SK-N-SH (cell line): ENCODE data around the gene CCNY. TPM values are rescaled to one million over a fixed set of nuclear protein-coding genes. Genes with fewer than 3 reads are reported as not detected.

ENCODE experiments used
- CTCF ChIA-PET: fragments of 300-600, 350-600 bp; formaldehyde crosslinking; extraction: SDS; loops from one replicate; lab custom pipeline; 2021; lab: Yijun Ruan, JAX
- POLR2A ChIA-PET: fragments of 350-600 bp; sonication (Branson Sonifier 250); formaldehyde crosslinking; extraction: SDS; loops from one replicate; lab custom pipeline; 2020; ENCODE audit warnings: antibody characterized with exemption, inconsistent platforms; lab: Yijun Ruan, JAX
- DNase-seq: peaks from one replicate; pipeline ENCODE4 v3.0.0; 2012
- H2AFZ ChIP-seq: fragments of 200-600 bp; sonication (generic); 2 replicates; pipeline ENCODE4 v1.8.1; 2016; ENCODE audit warnings: antibody characterized with exemption, mild to moderate bottlenecking, low read depth
- H3F3A ChIP-seq: fragments of 200-600 bp; sonication (generic); replicated peaks from 2 replicates; pipeline ENCODE3; 2016; ENCODE audit warnings: antibody characterized with exemption, mild to moderate bottlenecking; ENCODE audit not compliant: insufficient read depth
- H3K27ac ChIP-seq, 2 experiments: fragments of 200-500 bp in 1 of 2; fragments of 200-600 bp in 1 of 2; sonication (Bioruptor generic) in 1 of 2; sonication (generic), shearing (Covaris generic) in 1 of 2; 2 replicates each; pipeline versions ENCODE4 v1.5.1 to v1.6.1; 2014 to 2016; ENCODE audit warnings: low read depth in 2 of 2, inconsistent platforms in 1 of 2, low read length in 1 of 2, mild to moderate bottlenecking in 1 of 2, mixed read lengths in 1 of 2
- H3K27me3 ChIP-seq: fragments of 200-600 bp; sonication (generic), shearing (Covaris generic); 2 replicates; pipeline ENCODE4 v1.6.1; 2016; ENCODE audit warnings: mixed run types; ENCODE audit not compliant: insufficient read depth
- H3K36me3 ChIP-seq, 2 experiments: fragments of 200-500 bp in 1 of 2; fragments of 200-600 bp in 1 of 2; sonication (Bioruptor generic) in 1 of 2; sonication (generic) in 1 of 2; replicated peaks in 1 of 2; 2 replicates each; pipeline versions ENCODE3 to v1.5.1; 2014 to 2016; ENCODE audit warnings: low read length in 1 of 2, mild to moderate bottlenecking in 1 of 2; ENCODE audit not compliant: insufficient read depth in 2 of 2, control insufficient read depth in 1 of 2
- H3K4me1 ChIP-seq, 2 experiments: fragments of 200-500 bp in 1 of 2; fragments of 200-600 bp in 1 of 2; sonication (Bioruptor generic) in 1 of 2; sonication (generic), shearing (Covaris generic) in 1 of 2; 2 replicates each; pipeline versions ENCODE4 v1.5.1 to v1.6.1; 2014 to 2016; ENCODE audit warnings: low read depth in 1 of 2, low read length in 1 of 2, mixed run types in 1 of 2; ENCODE audit not compliant: insufficient read depth in 2 of 2, control insufficient read depth in 1 of 2
- H3K4me2 ChIP-seq: fragments of 200-600 bp; sonication (generic), shearing (Covaris generic); 2 replicates; pipeline ENCODE4 v1.6.1; 2017; ENCODE audit warnings: mixed run types
- H3K4me3 ChIP-seq, 2 experiments: fragments of 200-500 bp in 1 of 2; fragments of 200-600 bp in 1 of 2; sonication (Bioruptor generic) in 1 of 2; sonication (generic), shearing (Covaris generic) in 1 of 2; 2 replicates each; pipeline versions ENCODE4 v1.5.1 to v1.8.1; 2014 to 2016; ENCODE audit warnings: low read depth in 2 of 2, inconsistent platforms in 1 of 2, low read length in 1 of 2, mild to moderate bottlenecking in 1 of 2, mixed read lengths in 1 of 2, moderate library complexity in 1 of 2
- H3K79me2 ChIP-seq: fragments of 200-600 bp; sonication (generic); 2 replicates; pipeline ENCODE4 v1.8.1; 2017; ENCODE audit warnings: mild to moderate bottlenecking; ENCODE audit not compliant: insufficient read depth
- H3K9ac ChIP-seq: fragments of 200-600 bp; sonication (generic); 2 replicates; pipeline ENCODE4 v1.6.1; 2017; ENCODE audit warnings: mixed run types
- H3K9me2 ChIP-seq: fragments of 200-600 bp; sonication (generic); 2 replicates; pipeline ENCODE4 v1.6.1; 2017; ENCODE audit warnings: mixed run types
- H3K9me3 ChIP-seq: fragments of 200-600 bp; sonication (generic); 2 replicates; pipeline ENCODE4 v1.6.1; 2017; ENCODE audit warnings: mixed run types, mild to moderate bottlenecking, moderate library complexity
- H4K20me1 ChIP-seq: fragments of 200-600 bp; sonication (generic); 2 replicates; pipeline ENCODE4 v1.6.1; 2017; ENCODE audit warnings: mild to moderate bottlenecking, mixed run types; ENCODE audit not compliant: insufficient read depth
- CHD2 ChIP-seq: fragments of 150-350 bp; IDR thresholded peaks from 2 replicates; pipeline ENCODE4 v1.6.1; 2018; ENCODE audit warnings: low read length; ENCODE audit not compliant: partially characterized antibody
- CTCF ChIP-seq: fragments of 200-600 bp; sonication (generic); IDR thresholded peaks from 2 replicates; pipeline ENCODE4 v1.6.1; 2017; ENCODE audit warnings: antibody characterized with exemption, mild to moderate bottlenecking, moderate library complexity
- EP300 ChIP-seq, 2 experiments: IDR thresholded peaks; 2 replicates each; pipeline versions ENCODE4 v1.4.0 to v1.6.1; 2012; ENCODE audit warnings: borderline replicate concordance in 1 of 2, low read depth in 1 of 2, low read length in 1 of 2
- FOXJ3 ChIP-seq: sonication (generic); formaldehyde crosslinking; IDR thresholded peaks from 2 replicates; pipeline ENCODE4 v1.5.1; 2020; ENCODE audit warnings: mild to moderate bottlenecking, missing genetic modification reagents
- IRF3 ChIP-seq: fragments of 150-350 bp; IDR thresholded peaks from 2 replicates; pipeline ENCODE4 v1.6.1; 2016; ENCODE audit warnings: mild to moderate bottlenecking, low read depth, low read length
- JUND ChIP-seq: IDR thresholded peaks from 2 replicates; pipeline ENCODE4 v1.4.0; 2012
- MAX ChIP-seq: IDR thresholded peaks from 2 replicates; pipeline ENCODE4 v1.4.0; 2012; ENCODE audit warnings: low read depth
- MXI1 ChIP-seq: IDR thresholded peaks from 2 replicates; pipeline ENCODE4 v1.6.1; 2012; ENCODE audit warnings: mild to moderate bottlenecking, low read depth, low read length, improper control_type of control experiment
- NFIC ChIP-seq: IDR thresholded peaks from 2 replicates; pipeline ENCODE4 v1.4.0; 2012; ENCODE audit warnings: borderline replicate concordance
- REST ChIP-seq: IDR thresholded peaks from 2 replicates; pipeline ENCODE4 v1.6.1; 2012; ENCODE audit warnings: mild to moderate bottlenecking, low read depth, low read length, moderate library complexity
- RFX5 ChIP-seq: IDR thresholded peaks from 2 replicates; pipeline ENCODE4 v1.6.1; 2012; ENCODE audit warnings: mild to moderate bottlenecking, improper control_type of control experiment, low read length
- TEAD4 ChIP-seq: IDR thresholded peaks from 2 replicates; pipeline ENCODE4 v1.4.0; 2012; ENCODE audit warnings: mild to moderate bottlenecking, borderline replicate concordance; ENCODE audit not compliant: insufficient read depth
- WGBS: methylation state at CpG from one replicate; pipeline ENCODE4 v1.1.6; 2017; ENCODE audit warnings: low lambda C conversion rate; 5-methylcytosine and 5-hydroxymethylcytosine counted together
- polyA plus RNA-seq, 3 experiments: library from polyadenylated mRNA; depleted of rRNA; stranded (reverse); fragments of >200 nt; gene quantifications; 2 replicates each; pipeline ENCODE4 v1.2.3, GENCODE V29; 2012
- TF ChIP-seq, protein P1 (sequence below): IDR thresholded peaks from 2 replicates; pipeline ENCODE4 v1.4.0; 2012; ENCODE audit warnings: low read depth, borderline replicate concordance

CCNY gene
- polyA plus RNA-seq, 1 of the 3 experiments (the other 2 are of a cell fraction), result 29.4 TPM

- Histone ChIP-seq H4K20me1 (peaks cover 28% of the 10 kb centered on the region), H3F3A (peaks cover 29% of the 10 kb centered on the region), H3K27me3 (no peaks in the 10 kb centered on the region), H3K27ac (peak overlapping the region in 1 of 2 experiments; percentile 89; a peak in 3 of 4 replicates), H3K79me2 (peaks cover 94% of the 10 kb centered on the region), H3K9me2 (no peaks in the 10 kb centered on the region), H3K9ac (no peak overlapping the region), H2AFZ (no peak overlapping the region), H3K9me3 (no peaks in the 10 kb centered on the region), H3K36me3 (no peaks in the 10 kb centered on the region), H3K4me1 (peaks cover 33 to 43% of the 10 kb centered on the region in 2 experiments; a peak in 3 of 4 replicates), H3K4me3 (no peak overlapping the region), H3K4me2 (peak overlapping the region; percentile 66; the same call in 1 of the 2 replicates)
- TF ChIP-seq CTCF, result no peak
- TF ChIP-seq CHD2, result no peak
- TF ChIP-seq MXI1, result no peak
- TF ChIP-seq, protein P1, sequence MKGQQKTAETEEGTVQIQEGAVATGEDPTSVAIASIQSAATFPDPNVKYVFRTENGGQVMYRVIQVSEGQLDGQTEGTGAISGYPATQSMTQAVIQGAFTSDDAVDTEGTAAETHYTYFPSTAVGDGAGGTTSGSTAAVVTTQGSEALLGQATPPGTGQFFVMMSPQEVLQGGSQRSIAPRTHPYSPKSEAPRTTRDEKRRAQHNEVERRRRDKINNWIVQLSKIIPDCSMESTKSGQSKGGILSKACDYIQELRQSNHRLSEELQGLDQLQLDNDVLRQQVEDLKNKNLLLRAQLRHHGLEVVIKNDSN, result no peak
- no peak for TF ChIP-seq REST
- TF ChIP-seq TEAD4, result no peak
- no peak for TF ChIP-seq JUND
- TF ChIP-seq MAX, result no peak
- no peak for TF ChIP-seq NFIC
- TF ChIP-seq RFX5, result no peak
- no peak for TF ChIP-seq EP300 (IDR thresholded peaks at IDR 0.05; ENCODE audit: borderline replicate concordance in 1 of 2, low read depth in 1 of 2, low read length in 1 of 2)
- no peak for TF ChIP-seq IRF3
- TF ChIP-seq FOXJ3, result no peak
- WGBS, result 79% methylated on average over 2 of the region's 2 CpGs
- DNase-seq, result no peak
- CTCF ChIA-PET, result interaction anchor here (1.0 kb wide), 1 partner anchor 180 kb away, joined by 4 read pairs; no protein-coding TSS in a partner anchor
- POLR2A ChIA-PET, result no interaction called here
These were observed 83.7 kb downstream of the CCNY start for GRCh38 chr10:35420044-35420443.
